K562 (cell line): Measurements from ENCODE around the gene SLC12A6. TPM values are rescaled to one million over a fixed set of nuclear protein-coding genes. Genes with fewer than 3 reads are reported as not detected.

ENCODE experiments used
- ATAC-seq: fragments of 200-7000 bp; cut with Tn5 transposase; 3 replicates; pipeline ENCODE4 v1.9.1; 2020; ENCODE audit warnings: moderate library complexity
- BruUV-seq: library from RNA; stranded (reverse); fragments of 400-500 nt; replicated peaks from 2 replicates; lab custom pipeline; 2021; lab: Mats Ljungman, UMichigan
- CTCF ChIA-PET: fragments of 300-600 bp; formaldehyde crosslinking; extraction: SDS; loops from one replicate; lab custom pipeline; 2021; ENCODE audit warnings: low intra/inter-chr PET ratio; lab: Yijun Ruan, JAX
- POLR2A ChIA-PET: fragments of 300-600, 350-650 bp; sonication (Branson Sonifier 250); formaldehyde crosslinking; extraction: SDS; loops from one replicate; lab custom pipeline; 2021; ENCODE audit warnings: antibody characterized with exemption, inconsistent platforms; lab: Yijun Ruan, JAX
- DNase-seq, 4 experiments: peaks; one replicate each; pipeline versions ENCODE4 v3.0.0 to v3.0.0-alpha.2; 2011 to 2018; ENCODE audit warnings: low spot score in 3 of 4, mixed read lengths in 3 of 4; ENCODE audit errors: extremely low read depth in 1 of 4
- FAIRE-seq: peaks from 2 replicates; lab custom pipeline; 2011; peaks lifted over from hg19 to GRCh38; lab: Jason Lieb, UNC
- H2AFZ ChIP-seq: 2 replicates; pipeline ENCODE4 v1.6.0; 2011; ENCODE audit warnings: low read depth, low read length, control low read depth, inconsistent platforms
- H3K27ac ChIP-seq: fragments of 200-600 bp; 3 replicates; pipeline ENCODE4 v1.8.0; 2011; ENCODE audit warnings: low read depth, mild to moderate bottlenecking, control low read depth, inconsistent platforms, low read length, moderate library complexity, mixed read lengths; ENCODE audit errors: extremely low read depth
- H3K27me3 ChIP-seq, 2 experiments: fragments of 300-600 bp in 1 of 2; 2 replicates in 1 of 2; 3 replicates in 1 of 2; pipeline versions ENCODE4 v1.6.0 to v1.8.0; 2011; ENCODE audit warnings: inconsistent platforms in 2 of 2, low read length in 2 of 2, mild to moderate bottlenecking in 1 of 2, mixed read lengths in 1 of 2, moderate library complexity in 1 of 2; ENCODE audit not compliant: control insufficient read depth in 2 of 2, insufficient read depth in 2 of 2
- H3K36me3 ChIP-seq: fragments of 300-600 bp; 3 replicates; pipeline ENCODE4 v1.8.0; 2011; ENCODE audit warnings: mild to moderate bottlenecking, low read length, inconsistent platforms; ENCODE audit not compliant: control insufficient read depth, insufficient read depth
- H3K4me1 ChIP-seq, 2 experiments: fragments of 200-600 bp in 1 of 2; replicated peaks in 1 of 2; 2 replicates in 1 of 2; 3 replicates in 1 of 2; pipeline versions ENCODE4 v1.5.1 to v1.8.0; 2011; ENCODE audit warnings: inconsistent platforms in 2 of 2, low read length in 2 of 2, mild to moderate bottlenecking in 1 of 2, mixed read lengths in 1 of 2, moderate library complexity in 1 of 2; ENCODE audit not compliant: control insufficient read depth in 2 of 2, insufficient read depth in 2 of 2
- H3K4me2 ChIP-seq: 2 replicates; pipeline ENCODE4 v1.6.1; 2011; ENCODE audit warnings: low read length, control low read depth, inconsistent platforms, mixed read lengths; ENCODE audit not compliant: insufficient read depth
- H3K4me3 ChIP-seq: fragments of 200-600 bp; sonication (generic), shearing (Covaris generic); 2 replicates; pipeline ENCODE4 v1.5.1; 2016; ENCODE audit warnings: control low read depth, inconsistent platforms
- H3K79me2 ChIP-seq: fragments of 200-600 bp; 3 replicates; pipeline ENCODE4 v1.8.0; 2011; ENCODE audit warnings: low read length, inconsistent platforms; ENCODE audit not compliant: control insufficient read depth, insufficient read depth
- H3K9ac ChIP-seq, 2 experiments: 2 replicates each; pipeline versions ENCODE4 v1.6.0 to v1.6.1; 2011; ENCODE audit warnings: low read depth in 2 of 2, low read length in 2 of 2, control low read depth in 1 of 2, inconsistent platforms in 1 of 2, mild to moderate bottlenecking in 1 of 2, mixed read lengths in 1 of 2; ENCODE audit not compliant: insufficient read depth in 1 of 2
- H3K9me1 ChIP-seq: one replicate; pipeline ENCODE4 v1.6.0; 2011; ENCODE audit warnings: inconsistent platforms, mild to moderate bottlenecking, low read length, moderate library complexity; ENCODE audit not compliant: control insufficient read depth, insufficient read depth
- H3K9me3 ChIP-seq: replicated peaks from 2 replicates; pipeline ENCODE4 v1.5.1; 2011; ENCODE audit warnings: low read depth, low read length, inconsistent platforms; ENCODE audit not compliant: control insufficient read depth, insufficient read depth
- H4K20me1 ChIP-seq: replicated peaks from 2 replicates; pipeline ENCODE4 v1.6.1; 2011; ENCODE audit warnings: low read length, inconsistent platforms, mixed read lengths; ENCODE audit not compliant: control insufficient read depth, insufficient read depth
- BRF1 ChIP-seq: IDR thresholded peaks from 3 replicates; pipeline ENCODE4 v1.6.1; 2011; ENCODE audit warnings: borderline replicate concordance, mild to moderate bottlenecking; ENCODE audit not compliant: insufficient read length; ENCODE audit errors: extremely low read depth
- CREBBP ChIP-seq: IDR thresholded peaks from one replicate; pipeline ENCODE4 v1.6.1; 2012; ENCODE audit warnings: low read depth, mild to moderate bottlenecking, control low read depth, inconsistent platforms, low read length
- CREM ChIP-seq: IDR thresholded peaks from 2 replicates; pipeline ENCODE4 v1.6.1; 2014; ENCODE audit warnings: antibody characterized with exemption, low read depth
- CXXC5 ChIP-seq: fragments of 250-450 bp; sonication (Bioruptor Pico); IDR thresholded peaks from 2 replicates; pipeline ENCODE4 v1.8.0; 2022; ENCODE audit warnings: inconsistent platforms, mild to moderate bottlenecking, moderate library complexity
- HDAC8 ChIP-seq: fragments of 450-650 bp; IDR thresholded peaks from 2 replicates; pipeline ENCODE4 v1.6.1; 2016; ENCODE audit warnings: mild to moderate bottlenecking, missing genetic modification characterization, moderate library complexity, missing compliant biosample characterization
- HNRNPK ChIP-seq: fragments of 200-400 bp; formaldehyde crosslinking; IDR thresholded peaks from one replicate; pipeline ENCODE4 v1.6.1; 2018; ENCODE audit warnings: mild to moderate bottlenecking, low read depth, low read length; ENCODE audit not compliant: poor library complexity, severe bottlenecking
- KLF1 ChIP-seq: fragments of 450-650 bp; IDR thresholded peaks from 2 replicates; pipeline ENCODE4 v1.6.1; 2016; ENCODE audit warnings: missing genetic modification characterization, missing compliant biosample characterization
- SFPQ ChIP-seq: fragments of 200-400 bp; formaldehyde crosslinking; IDR thresholded peaks from 2 replicates; pipeline ENCODE4 v1.6.1; 2017; ENCODE audit warnings: mild to moderate bottlenecking, low read depth, low read length, moderate library complexity
- SPI1 ChIP-seq: IDR thresholded peaks from 2 replicates; pipeline ENCODE4 v1.6.1; 2011; ENCODE audit warnings: low read depth, low read length, control low read depth, borderline replicate concordance
- SRSF7 ChIP-seq: fragments of 200-400 bp; formaldehyde crosslinking; optimal IDR thresholded peaks from 2 replicates; pipeline ENCODE3; 2017; ENCODE audit warnings: mild to moderate bottlenecking, low read depth, low read length
- TAF9B ChIP-seq: fragments of 450-650 bp; IDR thresholded peaks from 2 replicates; pipeline ENCODE4 v1.6.1; 2018; ENCODE audit warnings: mild to moderate bottlenecking; ENCODE audit not compliant: partially characterized antibody
- TRIM25 ChIP-seq: fragments of 450-650 bp; IDR thresholded peaks from 2 replicates; pipeline ENCODE4 v1.7.0; 2016; ENCODE audit warnings: borderline replicate concordance
- ZFP36 ChIP-seq: fragments of 150-350 bp; IDR thresholded peaks from 2 replicates; pipeline ENCODE4 v1.6.1; 2018; ENCODE audit warnings: low read length, low read depth; ENCODE audit not compliant: partially characterized antibody
- ZNF175 ChIP-seq: fragments of 200-800 bp; sonication (Bioruptor generic); IDR thresholded peaks from 2 replicates; pipeline ENCODE4 v1.6.1; 2016; ENCODE audit warnings: low read depth, mild to moderate bottlenecking, missing genetic modification characterization, missing compliant biosample characterization
- ZNF24 ChIP-seq: fragments of 450-650 bp; IDR thresholded peaks from 2 replicates; pipeline ENCODE4 v1.6.1; 2016
- WGBS: fragments of 100-300 bp; shearing (Covaris generic); methylation state at CpG from one replicate; pipeline ENCODE4 v1.1.6; 2016; ENCODE audit warnings: low coverage, mixed read lengths; ENCODE audit not compliant: insufficient coverage; ENCODE audit errors: missing lambda C conversion rate; 5-methylcytosine and 5-hydroxymethylcytosine counted together
- in situ Hi-C: fragments of 300-500 bp; cut with MboI; formaldehyde crosslinking; loops from 4 replicates; pipeline ENCODE4 v1.15.0; 2018; ENCODE audit warnings: inconsistent platforms, mixed read lengths
- intact Hi-C: fragments of 100-400 bp; cut with micrococcal nuclease; formaldehyde crosslinking; loops from 2 replicates; pipeline ENCODE4 v1.14.2; 2022
- polyA plus RNA-seq, 8 experiments: library from polyadenylated mRNA; depleted of rRNA in 4 of 8; stranded (reverse) in 5 of 8; unstranded in 3 of 8; fragments of >200 nt; fragmentation: Nextera tagmentation in 2 of 8; fragmentation: Illumina TruSeq in 1 of 8; extraction: Ambion mirVana in 2 of 8; extraction: Trizol in 1 of 8; gene quantifications; 2 replicates each; pipeline versions ENCODE4 v1.2.1 to v1.2.3, GENCODE V29; 2011 to 2014; ENCODE audit warnings: inconsistent platforms in 1 of 8, missing spikeins in 1 of 8
- total RNA-seq, 7 experiments: library from RNA; depleted of rRNA in 6 of 7; stranded (reverse); fragments of >200 nt in 6 of 7; fragmentation: Illumina TruSeq in 2 of 7; extraction: Trizol in 2 of 7; gene quantifications; 2 replicates each; pipeline versions ENCODE4 v1.2.1 to v1.2.3, GENCODE V29; 2011 to 2021; ENCODE audit warnings: low replicate concordance in 1 of 7

Gene SLC12A6
- total and polyA plus RNA-seq, 9 of the 15 experiments (the other 6 are each of a cell fraction or from before 2014, with no cell fraction given) = 1.4 to 16.4 (median 6.7) TPM

DNA sequence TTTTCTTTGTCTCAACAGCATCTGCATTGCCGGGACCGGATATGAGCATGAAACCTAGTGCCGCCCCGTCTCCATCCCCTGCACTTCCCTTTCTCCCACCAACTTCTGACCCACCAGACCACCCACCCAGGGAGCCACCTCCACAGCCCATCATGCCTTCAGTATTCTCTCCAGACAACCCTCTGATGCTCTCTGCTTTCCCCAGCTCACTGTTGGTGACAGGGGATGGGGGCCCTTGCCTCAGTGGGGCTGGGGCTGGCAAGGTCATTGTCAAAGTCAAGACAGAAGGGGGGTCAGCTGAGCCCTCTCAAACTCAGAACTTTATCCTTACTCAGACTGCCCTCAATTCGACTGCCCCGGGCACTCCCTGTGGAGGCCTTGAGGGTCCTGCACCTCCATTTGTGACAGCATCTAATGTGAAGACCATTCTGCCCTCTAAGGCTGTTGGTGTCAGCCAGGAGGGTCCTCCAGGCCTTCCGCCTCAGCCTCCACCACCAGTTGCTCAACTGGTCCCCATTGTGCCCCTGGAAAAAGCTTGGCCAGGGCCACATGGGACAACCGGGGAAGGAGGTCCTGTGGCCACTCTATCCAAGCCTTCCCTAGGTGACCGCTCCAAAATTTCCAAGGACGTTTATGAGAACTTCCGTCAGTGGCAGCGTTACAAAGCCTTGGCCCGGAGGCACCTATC, 10.5 kb upstream of the SLC12A6 start (continued):
- TF ChIP-seq SFPQ (no peak), SRSF7 (no peak)

- intact Hi-C loops (loop anchor here (1.0 kb wide), 2 partner anchors 24 to 245 kb away; partner anchors contain the start of gene LPCAT4), in situ Hi-C loops (no loop called here)
- FAIRE-seq = peak; percentile 99
- H3K79me2 ChIP-seq = peaks cover 30% of the 10 kb centered on the region
- POLR2A ChIA-PET = interaction anchor here (0.6 to 1.7 kb wide), 3 partner anchors 10 to 33 kb away, joined by 3 to 6 read pairs (median 3); no protein-coding TSS in a partner anchor
- ATAC-seq = peak; percentile 89
- no TSS peak for BruUV-seq
- peak within 1 kb of the TSS; percentile 97 for H3K27ac ChIP-seq
- no peaks in the 10 kb centered on the region for H4K20me1 ChIP-seq
- peaks cover 0 to 1% of the 10 kb centered on the region in 2 experiments; a peak in 2 of 5 replicates for H3K27me3 ChIP-seq
- H3K4me2 ChIP-seq = peak within 1 kb of the TSS; percentile 98
- peaks cover 9% of the 10 kb centered on the region in 2 experiments; a peak in 4 of 5 replicates for H3K4me1 ChIP-seq
- peaks cover 31% of the 10 kb centered on the region for H3K36me3 ChIP-seq
- H3K9me3 ChIP-seq = peaks cover 4% of the 10 kb centered on the region
- 3% methylated on average over 38 of the region's 38 CpGs for WGBS
- H2AFZ ChIP-seq = peak within 1 kb of the TSS; percentile 99
- peak within 1 kb of the TSS; percentile 94 to 96 for H3K9ac ChIP-seq
- peak; percentile 79 to 96 (median 82) for DNase-seq
- CTCF ChIA-PET = interaction anchor here (1.2 kb wide), 1 partner anchor 23 kb away, joined by 5 read pairs; the partner anchor contains the start of gene LPCAT4
- H3K4me3 ChIP-seq = peak within 1 kb of the TSS; percentile 77
- H3K9me1 ChIP-seq = no peaks in the 10 kb centered on the region
- TF ChIP-seq KLF1 = no peak
- TF ChIP-seq CREBBP = no peak
- peak; percentile 42; the same call in 1 of the 2 replicates for TF ChIP-seq SPI1
- peak; percentile 84 for TF ChIP-seq TAF9B
- 0 out of 2 replicates have a peak, but pooled peaks have one; percentile 13 for TF ChIP-seq ZNF24
- TF ChIP-seq ZFP36 = no peak
- peak; percentile 75 for TF ChIP-seq CXXC5
- no peak for TF ChIP-seq TRIM25
- TF ChIP-seq ZNF175 = no peak
- peak; percentile 89 for TF ChIP-seq CREM
- TF ChIP-seq HDAC8 = no peak
- no peak for TF ChIP-seq BRF1
- no peak for TF ChIP-seq HNRNPK
Measured at GRCh38 chr15:34342737-34343575, 5.4 kb upstream of the SLC12A6 start, which contains the start of the genes NOP10 and NUTM1. TSS of gene NOP10 (minus strand) at chr15:34343136. CDS start at chr15:34343073, 63 bp downstream. TSS of gene NUTM1 (plus strand) at chr15:34343315. CDS start at chr15:34343697, 382 bp downstream.
